Ovary (tissue), 9 donors: ENCODE results near the gene CHKA. TPM values are rescaled to one million over a fixed set of nuclear protein-coding genes. Genes with fewer than 3 reads are reported as not detected.

Experiments
- DNase-seq, 5 donors: peaks; one replicate each; pipeline ENCODE4 v3.0.0-alpha.2; 2019 to 2020
- H3K27ac ChIP-seq, 2 donors: fragments of 200-600 bp; one replicate each; pipeline versions ENCODE4 v1.5.1 to v1.8.0; 2019 to 2022
- H3K27me3 ChIP-seq: fragments of 200-600 bp; one replicate; pipeline ENCODE4 v1.8.0; 2022
- H3K36me3 ChIP-seq: fragments of 200-600 bp; sonication (generic); one replicate; pipeline ENCODE4 v1.5.1; 2019
- H3K4me1 ChIP-seq: one replicate; pipeline ENCODE4 v1.8.1; 2013; ENCODE audit warnings: mild to moderate bottlenecking, moderate library complexity; ENCODE audit not compliant: insufficient read depth
- H3K4me3 ChIP-seq: fragments of 200-600 bp; sonication (generic); one replicate; pipeline ENCODE4 v1.5.1; 2017
- H3K9me3 ChIP-seq, 2 donors: fragments of 200-600 bp in 1 of 2; sonication (generic) in 1 of 2; one replicate each; pipeline versions ENCODE4 v1.5.1 to v1.8.1; 2013 to 2019; ENCODE audit warnings: mild to moderate bottlenecking in 1 of 2, moderate library complexity in 1 of 2
- CTCF ChIP-seq, 3 donors: fragments of 450-650 bp in 2 of 3; fragments of 200-600 bp in 1 of 3; IDR thresholded peaks; one replicate each; pipeline versions ENCODE4 v1.5.1 to v1.8.0; 2016 to 2022; ENCODE audit warnings: antibody characterized with exemption in 3 of 3, mild to moderate bottlenecking in 1 of 3
- EP300 ChIP-seq: sonication (generic); formaldehyde crosslinking; IDR thresholded peaks from one replicate; pipeline ENCODE4 v1.6.1; 2017; ENCODE audit warnings: antibody characterized with exemption
- POLR2A ChIP-seq: fragments of 450-650 bp; IDR thresholded peaks from one replicate; pipeline ENCODE4 v1.6.1; 2017; ENCODE audit warnings: antibody characterized with exemption, mild to moderate bottlenecking, moderate library complexity
- WGBS, 3 donors: extraction: QIAGEN DNeasy Blood & Tissue Kit in 1 of 3; methylation state at CpG; one replicate each; pipeline versions ENCODE4 v1.1.5 to v1.1.7; 2013 to 2017; 5-methylcytosine and 5-hydroxymethylcytosine counted together
- intact Hi-C, 4 donors: fragments of 100-400 bp; cut with DNase I; formaldehyde crosslinking; loops; one replicate each; pipeline versions ENCODE4 v1.11.0 to v1.15.1; 2022 to 2023
- polyA plus RNA-seq, 2 donors: library from polyadenylated mRNA; stranded (reverse); fragments of 200-250 nt in 1 of 2; fragments of 350-450 nt in 1 of 2; fragmentation: Illumina TruSeq in 1 of 2; extraction: RNeasy Lipid Tissue Mini Kit (QIAGEN cat#74804) in 1 of 2; gene quantifications; one replicate each; pipeline ENCODE4 v1.2.3, GENCODE V29; 2013 to 2014
- total RNA-seq, 7 donors: library from RNA; depleted of rRNA in 2 of 7; stranded (reverse); fragments of >200 nt in 2 of 7; fragmentation: NEBNext Ultra II Directional in 3 of 7; extraction: Animal tissue kit (Norgen Biotek cat#: 25700) in 3 of 7; gene quantifications; one replicate each; pipeline versions ENCODE4 v1.1.0 to v1.2.4, GENCODE V29; 2016 to 2023
- donor health status: DM: no; HTN: no; CAD: no; lungs with moderate emphysema.
- donor health status: DM: no; HTN: no; CAD: no.
- donor health status: Bipolar disorder and iron deficiency.
- donor health status: DM: yes; HTN: yes; CAD: no.
- donor health status: DM: no; HTN: no; CAD: no.
- donor health status: DM: yes; HTN: yes; CAD: no.

The CHKA gene
- total and polyA plus RNA-seq, 9 donors, result 15.6 to 45.3 (median 30.5) TPM

DNA sequence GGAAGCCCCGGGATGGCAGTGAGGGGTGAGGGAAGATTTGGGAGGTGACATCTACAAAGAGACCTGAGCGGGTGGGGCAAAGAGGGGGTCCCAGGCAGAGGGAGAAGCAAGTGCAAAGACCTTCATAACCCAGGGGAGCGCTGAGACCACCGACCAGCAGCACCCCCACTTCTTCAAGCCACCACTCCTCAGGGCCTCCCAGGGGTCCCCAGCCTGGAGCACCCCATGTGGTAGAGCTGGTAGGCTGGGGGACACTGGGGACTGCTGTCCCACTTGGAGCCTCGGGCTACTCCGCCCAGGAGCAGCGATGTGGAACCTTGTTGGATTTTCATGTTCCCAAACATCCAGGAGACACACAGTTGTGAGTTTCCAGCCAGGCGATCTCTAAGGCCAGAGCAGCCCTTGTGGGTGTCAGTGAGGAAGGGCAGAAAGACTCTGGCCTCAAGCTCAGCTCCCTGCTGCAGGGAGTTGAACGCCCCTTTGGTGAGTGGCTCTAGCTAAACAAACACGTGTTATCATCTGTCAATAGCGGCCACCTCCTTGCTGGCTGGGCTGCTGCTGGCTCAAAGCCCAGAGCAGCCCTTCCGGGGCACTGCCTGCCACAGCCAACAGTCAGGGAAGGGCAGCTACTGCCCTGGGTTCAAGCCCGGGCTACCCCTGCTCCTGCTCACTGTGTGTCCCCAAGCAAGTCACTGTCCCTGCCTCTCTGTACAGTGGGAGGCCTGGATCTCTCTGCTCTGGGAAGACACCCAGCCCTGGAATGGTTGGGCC lies 25.7 kb upstream of the CHKA start:
- Histone ChIP-seq H3K4me1 (peaks cover 10% of the 10 kb centered on the region), H3K36me3 (no peaks in the 10 kb centered on the region), H3K27me3 (no peaks in the 10 kb centered on the region), H3K9me3 (no peaks in the 10 kb centered on the region), H3K4me3 (no peak overlapping the region), H3K27ac (no peak overlapping the region)
- DNase-seq, result no peak
- intact Hi-C loops, result loop anchor here in 1 of 4 donors (5.0 kb wide), 1 partner anchor 40 kb away; no protein-coding TSS in a partner anchor
- TF ChIP-seq POLR2A (no peak), CTCF (IDR thresholded peaks at IDR 0.05) (no peak), EP300 (no peak)
- WGBS, 3 donors, result 33 to 50% (median 37%) methylated on average over 13 of the region's 13 CpGs

GRCh38 chr11:68146010-68146540 lies 24.9 kb upstream of the CHKA start:
- Histone ChIP-seq H3K4me1 (peaks cover 10% of the 10 kb centered on the region), H3K9me3 (no peaks in the 10 kb centered on the region), H3K27me3 (no peaks in the 10 kb centered on the region), H3K27ac (no peak overlapping the region), H3K4me3 (no peak overlapping the region), H3K36me3 (no peaks in the 10 kb centered on the region)
- WGBS, 3 donors, result 60 to 69% (median 61%) methylated on average over 14 to 15 of the region's 15 CpGs
- intact Hi-C loops, result loop anchor here in 1 of 4 donors (5.0 kb wide), 1 partner anchor 41 kb away; no protein-coding TSS in a partner anchor
- TF ChIP-seq POLR2A, result no peak
- DNase-seq, result peak in 3 of 5 donors; percentile 45 to 68 (median 53)

DNA sequence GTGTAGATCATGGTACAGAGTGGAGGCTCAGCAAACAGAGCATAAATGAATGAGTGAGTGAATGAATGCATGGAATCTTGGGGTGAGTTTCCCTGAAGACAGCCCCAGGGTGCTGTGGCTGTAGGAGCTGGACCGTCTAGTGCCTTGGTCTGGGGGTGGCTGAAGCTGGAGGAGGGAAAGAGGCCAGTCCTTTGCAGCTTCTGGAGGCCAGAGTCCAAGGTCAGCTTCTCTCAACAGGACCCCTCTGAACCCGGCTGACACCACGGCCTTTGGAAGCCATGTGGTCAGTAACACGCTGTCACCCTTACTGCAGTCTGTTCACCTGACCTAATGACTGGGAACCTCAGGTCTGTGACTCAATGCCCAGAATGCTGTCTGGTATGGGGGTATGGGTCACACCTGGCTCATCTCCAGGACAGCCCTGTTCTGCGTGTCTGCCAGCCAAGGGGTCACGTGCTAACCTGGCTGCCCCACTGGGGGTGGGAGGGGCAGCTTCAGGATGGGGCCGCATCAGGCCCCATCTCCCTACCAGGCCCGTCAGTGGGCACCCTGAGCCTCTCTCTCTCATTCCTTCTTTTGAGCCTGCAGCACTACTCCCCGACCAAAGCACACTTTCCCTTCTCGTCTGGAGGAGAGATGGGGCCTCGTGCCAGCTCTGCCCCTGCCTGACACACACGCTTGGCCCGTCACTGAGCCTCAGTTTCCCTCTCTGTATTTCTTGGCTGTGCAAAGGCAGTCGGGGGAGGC lies 24.1 kb upstream of the CHKA start:
- Histone ChIP-seq H3K27ac (no peak overlapping the region), H3K4me3 (no peak overlapping the region), H3K27me3 (no peaks in the 10 kb centered on the region), H3K4me1 (peaks cover 10% of the 10 kb centered on the region), H3K36me3 (no peaks in the 10 kb centered on the region), H3K9me3 (no peaks in the 10 kb centered on the region)
- no peak for DNase-seq
- no peak for TF ChIP-seq POLR2A
- no peak for TF ChIP-seq EP300
- no peak for TF ChIP-seq CTCF (IDR thresholded peaks at IDR 0.05)
- intact Hi-C loops, result loop anchor here in 1 of 4 donors (5.0 kb wide), 1 partner anchor 42 kb away; no protein-coding TSS in a partner anchor
- WGBS, 3 donors, result 61 to 65% (median 61%) methylated on average over 13 to 14 of the region's 14 CpGs

- peak in 1 of 5 donors; percentile 12 for DNase-seq
- H3K27ac ChIP-seq, result no peak overlapping the region
Measured at GRCh38 chr11:68143310-68143689, 22.1 kb upstream of the CHKA start.

More at GRCh38 chr11:68143310-68143689, 22.1 kb upstream of the CHKA start:
- Histone ChIP-seq H3K4me3 (no peak overlapping the region), H3K4me1 (peaks cover 8% of the 10 kb centered on the region), H3K36me3 (no peaks in the 10 kb centered on the region), H3K27me3 (no peaks in the 10 kb centered on the region), H3K9me3 (no peaks in the 10 kb centered on the region)
- intact Hi-C loops, result no loop called here
- TF ChIP-seq CTCF (IDR thresholded peaks at IDR 0.05) (no peak), POLR2A (no peak), EP300 (no peak)
- WGBS, 3 donors, result 81 to 86% (median 84%) methylated on average over 4 of the region's 4 CpGs
